Measurements from ENCODE around the gene ZNF217.

DNA sequence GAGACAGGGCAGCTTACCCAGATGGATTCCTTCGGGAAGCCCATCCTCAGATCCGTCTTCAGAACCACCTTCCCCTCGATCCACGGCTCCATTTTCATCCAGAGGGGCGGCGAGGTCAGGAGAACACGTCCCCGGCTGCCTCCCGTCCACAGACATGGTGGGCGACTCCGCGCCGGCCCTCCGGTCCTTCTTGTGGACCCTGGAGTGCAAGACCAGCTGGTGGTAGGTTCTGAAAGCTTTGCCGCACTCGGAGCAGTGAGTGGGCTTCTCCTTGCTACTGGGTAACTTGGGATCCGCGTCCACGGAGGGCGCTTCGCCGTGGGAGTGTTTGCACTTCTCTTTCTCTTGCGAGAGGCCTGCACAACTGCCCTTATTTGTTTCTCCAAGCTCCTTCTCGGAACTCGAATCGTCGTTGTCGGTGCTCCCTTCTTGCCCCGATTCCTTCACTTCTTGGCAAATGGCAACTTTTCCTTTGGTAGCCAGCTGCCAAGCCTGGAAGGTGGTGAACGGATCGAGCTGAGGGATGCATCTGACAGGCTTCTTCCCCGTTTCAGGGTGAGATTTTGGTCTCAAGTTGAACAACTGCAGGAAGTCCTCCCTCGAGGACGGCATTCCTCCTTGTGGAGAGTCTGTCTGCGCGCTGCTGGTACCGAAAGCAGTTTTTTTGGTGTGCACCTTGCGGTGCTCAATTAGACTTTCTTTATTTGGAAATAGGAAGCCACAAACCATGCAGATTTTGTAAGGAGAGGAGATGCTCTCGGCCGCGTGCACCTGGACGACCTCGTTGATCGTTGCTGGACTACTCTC lies 12.0 kb downstream of the ZNF217 start:
- TF ChIP-seq, protein P1, sequence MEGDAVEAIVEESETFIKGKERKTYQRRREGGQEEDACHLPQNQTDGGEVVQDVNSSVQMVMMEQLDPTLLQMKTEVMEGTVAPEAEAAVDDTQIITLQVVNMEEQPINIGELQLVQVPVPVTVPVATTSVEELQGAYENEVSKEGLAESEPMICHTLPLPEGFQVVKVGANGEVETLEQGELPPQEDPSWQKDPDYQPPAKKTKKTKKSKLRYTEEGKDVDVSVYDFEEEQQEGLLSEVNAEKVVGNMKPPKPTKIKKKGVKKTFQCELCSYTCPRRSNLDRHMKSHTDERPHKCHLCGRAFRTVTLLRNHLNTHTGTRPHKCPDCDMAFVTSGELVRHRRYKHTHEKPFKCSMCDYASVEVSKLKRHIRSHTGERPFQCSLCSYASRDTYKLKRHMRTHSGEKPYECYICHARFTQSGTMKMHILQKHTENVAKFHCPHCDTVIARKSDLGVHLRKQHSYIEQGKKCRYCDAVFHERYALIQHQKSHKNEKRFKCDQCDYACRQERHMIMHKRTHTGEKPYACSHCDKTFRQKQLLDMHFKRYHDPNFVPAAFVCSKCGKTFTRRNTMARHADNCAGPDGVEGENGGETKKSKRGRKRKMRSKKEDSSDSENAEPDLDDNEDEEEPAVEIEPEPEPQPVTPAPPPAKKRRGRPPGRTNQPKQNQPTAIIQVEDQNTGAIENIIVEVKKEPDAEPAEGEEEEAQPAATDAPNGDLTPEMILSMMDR (conservative IDR thresholded peaks at IDR 0.05; ENCODE audit: low read length), result no peak
- no peak for TF ChIP-seq EZH2phosphoT487 (IDR thresholded peaks at IDR 0.05; ENCODE audit: borderline replicate concordance, low read depth, low read length)

All from OCI-LY7 (cell line).